ENCODE measurements around the gene ARFGAP2. TPM values are rescaled to one million over a fixed set of nuclear protein-coding genes. Genes with fewer than 3 reads are reported as not detected.

Gene ARFGAP2
- total and polyA plus RNA-seq, 2 donors (not counting 3 experiments of a cell fraction or from before 2014, with no cell fraction given) = 78.9 to 108 TPM

- intact Hi-C loops (cut with micrococcal nuclease) = no loop called here
- FAIRE-seq = peak; percentile 89
Observed at GRCh38 chr11:47216121-47216798, 39.6 kb upstream of the ARFGAP2 start.

More at GRCh38 chr11:47216121-47216798, 39.6 kb upstream of the ARFGAP2 start:
- H2AFZ ChIP-seq (ENCODE audit: low read depth, low read length) = peak overlapping the region; percentile 27
- CTCF ChIA-PET = interaction anchor here (0.8 to 3.6 kb wide), 10 partner anchors 12 to 139 kb away, joined by 3 to 19 read pairs (median 8); partner anchors contain the start of gene NR1H3
- peak overlapping the region; percentile 58 to 80 (median 64) for H3K4me3 ChIP-seq (replicated peaks in 1 of 3; ENCODE audit: insufficient read depth in 1 of 3, low read depth in 1 of 3, low read length in 3 of 3)
- no peaks in the 10 kb centered on the region for H3K9me3 ChIP-seq (replicated peaks; ENCODE audit: control insufficient read depth, insufficient read depth, low read length)
- no peaks in the 10 kb centered on the region for H3K36me3 ChIP-seq (ENCODE audit: control insufficient read depth in 2 of 2, extremely low read depth in 1 of 2, insufficient read depth in 2 of 2, low read length in 2 of 2)
- dilution Hi-C loops (cut with MboI; ENCODE audit: extremely low pct_ligation_motif_present, low sequenced_read_pairs) = no loop called here
- no TSS peak for BruUV-seq (replicated peaks)
- POLR2A ChIA-PET = interaction anchor here (2.4 kb wide), 1 partner anchor 29 kb away, joined by 8 read pairs; no protein-coding TSS in a partner anchor
- no peaks in the 10 kb centered on the region for H3K9me1 ChIP-seq (replicated peaks; ENCODE audit: control insufficient read depth, extremely low read depth, insufficient read depth, low read length)
- H3K9ac ChIP-seq (replicated peaks; ENCODE audit: extremely low read depth, insufficient read depth, low read length) = peak overlapping the region; percentile 93
- peak overlapping the region; percentile 85 for H3K4me2 ChIP-seq (ENCODE audit: insufficient read depth, low read length)
- H3K4me1 ChIP-seq (ENCODE audit: control insufficient read depth, extremely low read depth, insufficient read depth, low read length) = peaks cover 44% of the 10 kb centered on the region
- H3K27me3 ChIP-seq (ENCODE audit: control insufficient read depth in 2 of 2, insufficient read depth in 2 of 2, low read length in 2 of 2) = no peaks in the 10 kb centered on the region
- H3K79me2 ChIP-seq (ENCODE audit: control insufficient read depth, insufficient read depth, low read length) = peaks cover 36% of the 10 kb centered on the region
- DNase-seq (ENCODE audit: low read depth, low spot score) = peak; percentile 91
- peak overlapping the region; percentile 87 for H3K27ac ChIP-seq (ENCODE audit: insufficient read depth, low read depth, low read length)
- H4K20me1 ChIP-seq (replicated peaks; ENCODE audit: control insufficient read depth, extremely low read depth, insufficient read depth, low read length) = no peaks in the 10 kb centered on the region
- TF ChIP-seq FOS (IDR thresholded peaks at IDR 0.05; ENCODE audit: borderline replicate concordance, insufficient read depth, low read length) (peak; percentile 68), POLR2AphosphoS5 (IDR thresholded peaks at IDR 0.05; ENCODE audit: insufficient read depth, low read depth, low read length) (peak; percentile 73), MYC (IDR thresholded peaks at IDR 0.05; ENCODE audit: low read depth, low read length) (no peak), MAX (IDR thresholded peaks at IDR 0.05; ENCODE audit: insufficient read depth, insufficient read length) (no peak), POLR2A (IDR thresholded peaks at IDR 0.05; ENCODE audit: low read depth, low read length) (peak; percentile 47), CTCF (IDR thresholded peaks at IDR 0.05; ENCODE audit: extremely low read depth in 1 of 2, insufficient read depth in 1 of 2, low read depth in 1 of 2, low read length in 2 of 2) (no peak), EZH2 (IDR thresholded peaks at IDR 0.05; ENCODE audit: borderline replicate concordance, low read depth, low read length, severe bottlenecking) (no peak), GATA2 (IDR thresholded peaks at IDR 0.05; ENCODE audit: insufficient read depth, insufficient read length, low read depth, low read length) (peak; percentile 9), JUN (IDR thresholded peaks at IDR 0.05; ENCODE audit: borderline replicate concordance, insufficient read depth, insufficient read length, low read depth) (peak; percentile 21)
